GM10266 (cell line): Measurements from ENCODE around the gene SPSB1.

Experiments
- DNase-seq: peaks from one replicate; pipeline ENCODE4 v3.0.0; 2012; ENCODE audit errors: extremely low spot score
- TF ChIP-seq, protein P1 (sequence below): IDR thresholded peaks from 2 replicates; pipeline ENCODE4 v1.5.1; 2012; ENCODE audit warnings: mild to moderate bottlenecking, low read depth; ENCODE audit not compliant: control insufficient read depth, insufficient read depth; ENCODE audit errors: missing control alignments

The SPSB1 gene

DNA sequence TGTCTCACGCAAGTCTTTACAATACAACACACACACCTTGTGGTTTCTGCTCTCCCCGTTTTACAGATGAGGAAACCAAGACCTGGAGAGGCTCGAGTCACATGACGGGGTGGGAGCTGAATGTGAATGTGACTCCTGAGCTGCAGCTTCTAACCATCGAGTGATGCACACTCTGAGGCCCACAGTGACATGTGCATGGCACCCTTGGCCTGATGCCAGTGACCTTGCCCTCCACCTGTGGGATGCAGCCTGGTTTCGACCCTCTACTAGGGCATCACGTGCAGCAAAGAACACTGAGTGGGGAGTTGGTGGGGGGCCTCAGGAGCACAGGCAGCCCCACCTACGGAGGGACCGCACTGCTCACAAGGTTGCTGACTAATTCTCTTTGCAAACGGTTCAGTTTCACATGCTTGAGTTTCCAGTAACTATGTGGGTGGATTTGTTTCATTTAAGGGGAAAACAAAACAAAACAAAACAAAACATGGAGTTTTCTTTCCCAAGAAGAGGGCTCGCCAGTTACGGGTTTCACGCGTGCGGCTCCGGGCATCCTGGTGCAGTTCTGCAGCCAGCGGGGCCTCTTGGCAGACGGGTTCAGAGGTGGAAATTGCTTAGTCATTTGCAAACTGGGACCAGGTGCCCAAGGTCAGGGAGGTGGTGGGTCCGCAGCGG is 22.9 kb downstream of the SPSB1 start:
- DNase-seq = peak; percentile 56
- TF ChIP-seq, protein P1, sequence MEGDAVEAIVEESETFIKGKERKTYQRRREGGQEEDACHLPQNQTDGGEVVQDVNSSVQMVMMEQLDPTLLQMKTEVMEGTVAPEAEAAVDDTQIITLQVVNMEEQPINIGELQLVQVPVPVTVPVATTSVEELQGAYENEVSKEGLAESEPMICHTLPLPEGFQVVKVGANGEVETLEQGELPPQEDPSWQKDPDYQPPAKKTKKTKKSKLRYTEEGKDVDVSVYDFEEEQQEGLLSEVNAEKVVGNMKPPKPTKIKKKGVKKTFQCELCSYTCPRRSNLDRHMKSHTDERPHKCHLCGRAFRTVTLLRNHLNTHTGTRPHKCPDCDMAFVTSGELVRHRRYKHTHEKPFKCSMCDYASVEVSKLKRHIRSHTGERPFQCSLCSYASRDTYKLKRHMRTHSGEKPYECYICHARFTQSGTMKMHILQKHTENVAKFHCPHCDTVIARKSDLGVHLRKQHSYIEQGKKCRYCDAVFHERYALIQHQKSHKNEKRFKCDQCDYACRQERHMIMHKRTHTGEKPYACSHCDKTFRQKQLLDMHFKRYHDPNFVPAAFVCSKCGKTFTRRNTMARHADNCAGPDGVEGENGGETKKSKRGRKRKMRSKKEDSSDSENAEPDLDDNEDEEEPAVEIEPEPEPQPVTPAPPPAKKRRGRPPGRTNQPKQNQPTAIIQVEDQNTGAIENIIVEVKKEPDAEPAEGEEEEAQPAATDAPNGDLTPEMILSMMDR = no peak

GRCh38 chr1:9316080-9316444 is 23.4 kb downstream of the SPSB1 start:
- TF ChIP-seq, protein P1 = no peak
- no peak for DNase-seq

DNA sequence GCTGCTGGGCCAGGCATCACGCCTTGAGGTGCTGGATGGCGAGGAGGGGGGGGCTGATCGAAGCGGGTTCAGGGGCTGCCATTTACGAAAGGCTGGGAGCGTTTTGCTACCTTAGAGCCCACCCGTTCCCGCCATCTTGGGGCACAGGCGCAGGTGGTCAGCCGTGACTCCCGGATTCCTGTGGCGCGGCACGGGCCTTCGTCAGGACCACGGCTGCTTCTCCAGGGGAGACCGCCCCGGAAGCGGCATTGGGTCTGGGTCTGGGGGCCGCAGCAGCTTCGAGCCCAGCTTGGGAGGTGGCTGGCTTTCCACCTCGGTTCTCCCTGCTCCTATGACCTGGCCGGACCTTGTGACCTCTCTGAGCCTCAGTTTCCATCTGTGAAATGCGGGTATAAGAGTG is 23.8 kb downstream of the SPSB1 start:
- TF ChIP-seq, protein P1 = no peak
- no peak for DNase-seq

DNA sequence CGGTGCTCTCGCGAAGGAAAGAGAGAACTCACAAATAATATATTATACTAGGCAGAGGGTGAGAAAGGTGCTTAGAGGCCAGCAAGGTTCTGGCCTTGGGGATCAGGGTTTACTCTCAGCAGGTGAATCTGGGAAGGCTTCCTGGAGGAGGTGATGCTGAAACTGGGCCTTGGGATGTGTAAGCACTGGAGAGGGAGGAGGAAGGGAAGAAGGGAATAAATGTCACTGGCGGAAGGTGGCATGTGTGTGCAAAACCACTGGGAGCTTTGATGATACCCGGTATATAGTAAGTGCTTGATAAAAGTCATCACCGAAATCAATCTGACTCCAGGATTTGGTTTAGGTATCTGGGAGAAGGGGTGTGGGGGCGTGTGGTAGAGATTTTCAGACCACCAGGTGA is 24.4 kb downstream of the SPSB1 start:
- TF ChIP-seq, protein P1 = no peak

GRCh38 chr1:9317591-9318417 is 25.1 kb downstream of the SPSB1 start:
- TF ChIP-seq, protein P1 = no peak
- DNase-seq = no peak

More for the DNA sequence above, 24.4 kb downstream of the SPSB1 start:
- DNase-seq = no peak

DNA sequence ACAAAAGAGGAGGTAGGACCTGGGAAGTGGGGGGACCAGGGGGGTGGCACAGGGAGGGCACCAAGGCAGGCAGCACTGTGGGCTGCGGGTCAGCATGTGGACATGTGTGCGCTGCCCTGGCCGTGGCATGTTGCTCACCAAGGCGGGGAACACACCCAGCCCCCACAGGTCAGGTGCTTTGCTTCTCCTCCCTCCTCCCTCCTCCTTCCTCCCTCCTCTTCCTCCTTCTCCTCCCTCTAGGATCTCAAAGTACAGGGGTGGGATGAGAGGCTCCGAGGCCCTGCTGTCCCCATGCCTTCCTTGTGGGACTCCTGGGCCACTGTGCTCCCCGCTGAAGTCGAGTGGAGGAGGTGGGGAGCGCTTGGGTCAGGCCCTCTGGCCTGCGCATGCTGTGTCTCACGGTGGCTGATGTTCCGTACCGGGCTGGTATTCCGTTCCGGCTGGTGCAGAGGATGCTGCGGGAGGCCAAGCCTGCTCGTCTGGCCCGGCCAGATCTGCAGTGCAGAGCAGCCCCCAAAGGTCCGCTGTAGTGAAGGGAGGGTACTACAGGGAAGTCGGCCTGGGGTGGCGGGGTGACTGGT is 26.6 kb downstream of the SPSB1 start:
- DNase-seq = no peak
- TF ChIP-seq, protein P1 = no peak
